GM19438 (cell line): Measurements from ENCODE around the gene CCNB3.
"Not testable (repeated sequence)": the region's sequence is repeated elsewhere in the genome, so short reads cannot be mapped to it uniquely, and the experiment has no call there.

ENCODE experiments used
- ATAC-seq: cut with Tn5 transposase; IDR thresholded peaks from one replicate; pipeline ENCODE4 v1.9.1; 2021; ENCODE audit warnings: low read depth; ENCODE audit not compliant: unreplicated experiment

CCNB3 gene, protein sequence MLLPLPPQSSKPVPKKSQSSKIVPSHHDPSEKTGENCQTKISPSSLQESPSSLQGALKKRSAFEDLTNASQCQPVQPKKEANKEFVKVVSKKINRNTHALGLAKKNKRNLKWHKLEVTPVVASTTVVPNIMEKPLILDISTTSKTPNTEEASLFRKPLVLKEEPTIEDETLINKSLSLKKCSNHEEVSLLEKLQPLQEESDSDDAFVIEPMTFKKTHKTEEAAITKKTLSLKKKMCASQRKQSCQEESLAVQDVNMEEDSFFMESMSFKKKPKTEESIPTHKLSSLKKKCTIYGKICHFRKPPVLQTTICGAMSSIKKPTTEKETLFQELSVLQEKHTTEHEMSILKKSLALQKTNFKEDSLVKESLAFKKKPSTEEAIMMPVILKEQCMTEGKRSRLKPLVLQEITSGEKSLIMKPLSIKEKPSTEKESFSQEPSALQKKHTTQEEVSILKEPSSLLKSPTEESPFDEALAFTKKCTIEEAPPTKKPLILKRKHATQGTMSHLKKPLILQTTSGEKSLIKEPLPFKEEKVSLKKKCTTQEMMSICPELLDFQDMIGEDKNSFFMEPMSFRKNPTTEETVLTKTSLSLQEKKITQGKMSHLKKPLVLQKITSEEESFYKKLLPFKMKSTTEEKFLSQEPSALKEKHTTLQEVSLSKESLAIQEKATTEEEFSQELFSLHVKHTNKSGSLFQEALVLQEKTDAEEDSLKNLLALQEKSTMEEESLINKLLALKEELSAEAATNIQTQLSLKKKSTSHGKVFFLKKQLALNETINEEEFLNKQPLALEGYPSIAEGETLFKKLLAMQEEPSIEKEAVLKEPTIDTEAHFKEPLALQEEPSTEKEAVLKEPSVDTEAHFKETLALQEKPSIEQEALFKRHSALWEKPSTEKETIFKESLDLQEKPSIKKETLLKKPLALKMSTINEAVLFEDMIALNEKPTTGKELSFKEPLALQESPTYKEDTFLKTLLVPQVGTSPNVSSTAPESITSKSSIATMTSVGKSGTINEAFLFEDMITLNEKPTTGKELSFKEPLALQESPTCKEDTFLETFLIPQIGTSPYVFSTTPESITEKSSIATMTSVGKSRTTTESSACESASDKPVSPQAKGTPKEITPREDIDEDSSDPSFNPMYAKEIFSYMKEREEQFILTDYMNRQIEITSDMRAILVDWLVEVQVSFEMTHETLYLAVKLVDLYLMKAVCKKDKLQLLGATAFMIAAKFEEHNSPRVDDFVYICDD (N-terminal part only)

DNA sequence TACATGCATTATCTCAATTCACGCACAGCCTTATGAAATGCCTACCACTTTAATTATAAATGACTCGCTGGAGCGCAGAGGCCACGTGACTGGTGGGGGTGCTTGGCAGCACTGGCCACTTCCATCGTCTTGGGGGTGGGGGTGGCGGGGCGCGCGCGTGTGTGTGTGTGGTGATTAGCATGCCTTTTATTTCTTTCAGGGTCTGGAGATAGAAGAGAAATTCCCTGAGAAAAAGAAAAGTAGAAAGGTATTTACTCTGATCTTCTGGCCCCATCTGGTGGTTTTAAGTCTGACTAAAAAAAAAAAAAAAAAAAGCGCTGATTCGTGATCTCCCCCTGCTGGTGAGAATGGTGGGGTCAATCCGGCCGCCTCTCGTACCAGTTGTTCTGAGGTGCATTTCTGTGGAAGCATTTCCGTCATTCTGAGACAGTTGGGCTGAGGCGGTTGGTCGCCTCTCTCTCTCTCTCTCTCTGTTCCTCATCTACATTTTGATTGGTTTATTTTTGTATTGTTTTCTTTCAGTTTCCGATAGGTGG, at the start of gene CCNB3:
TSS of gene CCNB3 (plus strand) at position 402 of the 536 bp plus-strand sequence. CDS start 80,399 bp downstream, outside the sequence.
- ATAC-seq, result peak; percentile 97

DNA sequence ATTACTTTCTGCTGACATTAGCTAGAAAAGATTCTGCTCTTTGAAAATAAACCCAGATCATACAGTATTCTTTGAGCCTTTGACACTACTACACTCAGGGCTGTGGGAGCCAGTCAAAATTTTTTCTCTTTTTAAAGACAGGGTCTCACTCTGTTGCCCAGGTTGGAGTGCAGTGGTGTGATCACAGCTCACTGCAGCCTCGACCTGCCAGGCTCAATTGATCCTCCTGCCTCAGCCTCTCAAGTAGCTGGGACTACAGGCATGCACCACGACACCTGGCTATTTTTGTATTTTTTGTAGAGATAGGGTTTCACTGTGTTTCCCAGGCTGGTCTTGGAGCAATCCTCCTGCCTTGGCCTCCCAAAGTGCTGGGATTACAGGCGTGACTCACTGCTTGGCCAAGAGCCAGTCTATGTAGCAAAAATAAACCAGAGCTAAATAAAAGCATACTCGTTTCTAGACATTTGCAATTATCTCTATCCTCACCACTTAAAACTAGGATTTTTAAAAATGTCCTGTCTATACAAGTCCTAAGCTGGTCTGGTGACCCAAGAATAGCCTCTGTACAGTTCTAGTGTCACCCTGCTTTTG, 46.9 kb upstream of the CCNB3 start:
- ATAC-seq, result no peak

DNA sequence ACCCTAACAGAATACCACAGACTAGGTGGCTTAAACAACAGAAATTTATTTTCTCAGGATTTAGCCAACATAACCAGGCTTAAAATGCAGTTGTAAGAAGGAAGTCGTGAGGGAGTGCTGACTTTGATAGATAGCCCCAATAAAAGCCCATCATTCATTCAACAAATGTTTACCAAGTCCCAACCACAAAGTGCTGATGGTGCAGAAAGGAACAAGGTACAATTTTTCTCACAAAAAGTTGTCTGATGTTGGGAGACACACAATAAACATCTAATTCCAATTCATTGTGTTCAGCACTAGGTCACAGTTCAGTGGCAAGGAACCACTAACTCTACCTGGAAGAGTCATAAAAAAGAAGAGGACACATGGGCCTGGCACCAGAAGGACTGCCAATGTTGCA, 46.0 kb upstream of the CCNB3 start:
- ATAC-seq, result no peak

DNA sequence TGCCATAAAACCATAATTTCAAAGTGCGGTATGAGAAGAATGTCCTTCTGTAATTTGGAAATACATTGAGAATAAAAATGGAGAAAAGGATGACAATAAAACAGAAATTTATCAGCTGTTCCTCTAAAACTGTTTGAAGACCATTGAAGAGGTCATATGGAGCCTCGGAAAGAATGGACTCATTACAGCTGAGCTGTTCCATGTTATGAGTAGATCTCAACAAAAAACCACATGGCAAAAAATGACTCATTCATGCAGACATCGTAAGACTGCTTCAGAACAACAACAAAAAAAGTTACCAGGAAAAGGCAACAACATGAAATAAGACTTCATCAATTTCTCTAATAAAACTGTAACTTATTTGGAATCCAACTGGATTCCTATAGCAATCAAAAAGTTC, 43.4 kb upstream of the CCNB3 start:
- ATAC-seq, result no peak

DNA sequence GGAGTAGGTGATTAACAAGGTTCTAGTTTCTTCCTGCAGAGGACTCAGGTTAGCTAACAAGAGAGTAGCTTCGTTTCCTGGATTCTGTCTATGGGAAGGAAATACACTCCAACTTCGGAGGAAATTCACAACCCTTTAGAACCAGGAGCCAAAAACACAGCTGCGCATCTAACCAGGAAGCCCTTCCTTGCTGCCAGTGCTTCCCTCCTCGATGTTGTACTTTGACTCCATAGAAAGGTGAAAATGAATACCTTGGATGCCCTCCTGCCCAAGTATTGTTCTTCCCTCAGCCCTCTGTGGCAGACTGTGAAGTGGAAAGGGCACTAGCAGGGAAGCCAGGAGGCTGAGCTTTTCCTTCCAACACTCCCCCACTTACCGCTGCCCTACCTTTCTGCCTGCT, 38.8 kb upstream of the CCNB3 start:
- ATAC-seq, result no peak

DNA sequence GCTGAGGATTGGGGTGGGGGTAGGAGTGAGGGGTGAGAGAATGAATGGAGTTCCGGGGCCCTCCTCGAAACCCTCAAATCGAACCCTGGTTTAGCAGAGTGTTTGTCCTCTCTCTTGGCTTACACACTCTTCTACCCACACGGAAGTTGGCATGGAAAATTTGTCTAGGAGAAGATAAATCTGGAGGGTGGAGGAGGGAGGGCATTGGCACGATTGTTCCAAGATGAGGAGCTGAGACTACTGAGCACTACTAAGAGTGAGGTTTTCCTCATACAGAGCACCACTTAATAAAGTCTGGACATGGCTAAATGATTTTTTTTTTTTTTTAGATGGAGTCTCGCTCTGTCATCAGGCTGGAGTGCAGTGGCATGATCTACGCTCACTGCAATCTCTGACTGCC, 37.2 kb upstream of the CCNB3 start:
- ATAC-seq, result no peak

DNA sequence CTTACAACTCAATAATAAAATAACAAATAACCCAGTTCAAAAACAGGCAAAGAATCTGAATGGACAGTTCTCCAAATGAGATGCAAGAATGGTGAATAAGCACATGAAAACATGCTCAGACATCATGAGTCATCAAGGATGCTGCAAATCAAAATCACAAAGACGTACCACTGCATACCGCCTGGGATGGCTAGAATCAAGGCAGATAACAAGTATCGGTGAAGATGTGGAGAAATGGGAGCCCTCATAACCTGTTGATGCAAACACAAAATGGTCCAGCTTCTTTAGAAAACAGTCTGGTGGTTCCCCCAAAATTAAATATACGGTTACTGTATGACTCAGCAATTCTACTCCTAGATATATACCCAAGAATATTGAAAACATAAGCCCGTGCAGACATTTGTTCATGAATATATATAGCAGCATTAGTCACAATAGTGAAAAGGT, 36.3 kb upstream of the CCNB3 start:
- no peak for ATAC-seq

DNA sequence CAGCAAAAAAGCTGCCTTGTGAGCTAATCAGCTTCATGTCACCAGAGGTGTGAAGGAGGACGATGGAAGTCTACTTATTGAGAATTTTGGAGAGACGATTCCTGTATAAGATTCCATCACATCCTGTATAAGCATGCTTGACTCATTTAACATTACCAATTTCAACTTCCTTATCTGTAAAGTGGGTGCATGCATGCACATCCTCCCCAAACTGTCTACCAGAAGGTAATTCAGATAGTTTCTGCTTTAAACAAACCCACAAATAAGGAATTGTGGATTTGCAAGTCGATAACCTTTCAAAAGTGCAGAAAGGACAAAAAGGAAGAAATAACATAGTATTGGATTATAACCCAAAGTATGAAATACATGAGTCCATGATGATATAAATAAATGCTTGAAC, 34.8 kb upstream of the CCNB3 start:
- ATAC-seq, result no peak

DNA sequence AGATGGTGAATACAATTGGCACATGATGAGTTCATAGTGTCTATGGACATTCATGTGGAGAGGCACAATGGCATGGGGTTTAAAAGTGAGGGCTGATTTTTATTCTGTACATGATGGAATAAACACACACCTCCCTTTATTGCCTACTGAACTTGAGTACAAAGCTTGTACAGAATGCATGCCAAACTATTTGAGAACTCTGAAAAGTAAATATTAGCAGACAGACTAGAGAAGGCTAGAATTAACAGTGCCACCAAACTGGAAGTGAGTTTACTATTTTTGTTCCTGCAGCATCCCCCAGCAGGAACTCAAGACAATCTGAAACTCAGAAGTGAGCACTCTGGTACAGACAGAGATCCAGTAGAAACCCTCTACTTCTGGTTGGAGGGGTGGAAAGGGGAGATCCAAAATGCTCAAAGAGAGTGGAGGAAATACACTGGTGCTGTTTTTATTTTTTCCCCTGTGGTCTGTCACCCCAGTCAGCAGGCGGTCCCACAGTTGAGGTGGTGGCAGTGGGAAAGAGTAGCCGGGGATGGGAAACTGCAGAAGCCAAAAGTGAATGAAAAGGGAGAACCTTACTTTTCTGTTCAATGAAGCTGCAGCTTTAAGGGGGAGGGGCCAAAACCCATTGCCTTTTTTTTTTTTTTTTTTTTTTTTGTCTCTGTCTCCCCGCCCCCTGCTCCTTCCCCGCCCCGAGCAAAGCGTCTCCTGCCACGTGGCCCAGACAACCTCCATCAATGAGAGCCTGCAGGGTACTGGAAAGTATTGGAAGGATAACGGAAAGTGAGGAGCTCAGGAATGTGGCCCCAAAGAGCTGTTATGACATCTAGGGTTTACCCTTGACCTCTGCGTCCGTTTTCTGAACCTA, 24.3 kb upstream of the CCNB3 start:
- ATAC-seq, result no peak

DNA sequence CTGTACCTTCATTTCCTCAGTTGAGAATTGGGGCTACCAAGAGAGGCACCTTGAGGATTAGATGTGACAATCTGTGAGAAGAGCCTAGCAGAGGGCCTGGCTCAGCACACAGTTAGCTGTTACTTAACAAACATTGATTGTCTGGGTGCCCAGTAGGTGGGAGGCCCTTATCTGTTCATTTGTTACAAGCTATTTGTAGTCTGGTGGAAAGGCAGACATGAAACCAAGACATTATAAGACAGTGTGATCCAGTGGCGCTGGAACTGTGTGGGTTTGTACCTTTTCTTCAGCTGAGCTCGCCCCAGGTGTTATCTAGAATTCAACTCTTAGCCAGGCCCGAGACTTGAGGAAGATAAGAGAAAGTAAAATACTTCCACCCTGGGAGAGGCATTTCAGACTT, 20.7 kb upstream of the CCNB3 start:
- no peak for ATAC-seq

DNA sequence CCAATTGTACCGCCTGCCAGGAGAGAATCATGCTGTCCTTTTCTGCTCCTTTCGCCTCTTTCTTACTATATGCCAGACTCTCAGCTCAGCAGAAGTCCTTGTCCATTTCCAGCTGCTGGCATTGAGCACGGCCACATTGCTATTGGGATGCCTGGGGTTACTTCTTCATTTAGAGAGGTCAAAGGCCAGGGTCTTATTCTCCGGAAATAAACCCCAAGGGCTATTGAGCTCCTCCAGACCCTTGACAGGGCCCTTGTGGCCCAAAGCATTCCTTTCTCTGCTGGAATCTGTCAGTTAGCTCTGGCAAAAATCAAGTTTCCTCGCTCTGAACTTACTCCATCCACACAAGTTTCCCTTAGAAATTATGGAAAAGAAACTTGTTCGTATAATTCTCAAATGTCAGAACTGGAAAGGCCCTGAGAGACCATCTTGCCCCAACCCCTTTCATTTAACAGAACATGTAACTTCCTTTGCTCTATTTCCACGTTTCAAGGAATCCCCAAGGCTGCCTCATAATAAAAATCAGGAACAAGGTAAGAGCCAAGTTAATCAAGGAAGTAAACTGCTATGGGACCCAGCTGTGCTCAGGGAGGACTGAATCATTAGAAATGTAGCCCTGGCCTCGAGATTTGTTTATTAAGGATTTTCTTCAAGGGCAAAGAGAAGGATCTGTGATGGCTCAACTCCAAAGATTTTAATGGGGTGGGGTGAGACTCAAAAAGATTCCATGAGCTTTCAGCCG, 15.5 kb upstream of the CCNB3 start:
- ATAC-seq, result no peak

DNA sequence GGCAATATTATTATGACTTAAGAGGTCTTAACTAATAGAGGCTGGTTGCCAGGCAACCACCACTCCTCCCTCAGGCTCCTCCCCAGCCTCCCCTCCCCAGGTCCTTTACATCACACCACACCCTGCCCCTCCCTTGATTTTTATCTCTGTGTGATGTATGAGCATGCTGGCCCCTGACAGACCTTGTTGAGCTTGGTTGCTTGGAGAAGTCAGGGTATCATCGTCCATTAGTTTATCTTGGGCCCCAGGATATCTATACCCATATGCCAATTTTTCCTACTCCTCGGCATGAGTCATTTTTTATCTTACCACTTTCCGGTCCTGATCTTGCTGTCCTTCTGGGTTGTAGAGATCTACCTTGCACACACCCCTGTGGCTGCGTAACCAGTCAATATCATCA, 6.2 kb upstream of the CCNB3 start:
- no peak for ATAC-seq

DNA sequence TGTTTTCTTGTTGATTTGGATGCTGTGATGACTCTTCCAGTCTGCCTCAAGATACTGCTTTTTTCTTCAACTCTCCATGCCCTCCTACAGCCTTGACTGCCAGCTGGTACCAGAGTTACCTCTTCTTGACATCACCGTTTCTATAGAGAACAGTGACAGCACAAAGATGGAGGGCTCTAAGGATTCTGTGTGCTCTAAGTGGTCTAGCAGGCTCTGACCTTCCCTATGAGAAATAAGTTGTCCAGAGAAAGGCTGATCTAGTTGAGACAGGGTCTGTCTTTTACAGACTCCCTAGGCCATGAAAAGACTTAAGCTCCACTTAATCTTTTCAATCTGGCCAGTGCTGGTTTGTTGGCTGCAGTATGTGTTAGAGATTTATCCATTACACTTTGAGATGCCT, 3.7 kb upstream of the CCNB3 start, which contains the start of gene AKAP4:
TSS of gene AKAP4 (minus strand) at position 101 of the 400 bp plus-strand sequence. CDS start 118 bp downstream, outside the sequence.
- ATAC-seq, result no peak

DNA sequence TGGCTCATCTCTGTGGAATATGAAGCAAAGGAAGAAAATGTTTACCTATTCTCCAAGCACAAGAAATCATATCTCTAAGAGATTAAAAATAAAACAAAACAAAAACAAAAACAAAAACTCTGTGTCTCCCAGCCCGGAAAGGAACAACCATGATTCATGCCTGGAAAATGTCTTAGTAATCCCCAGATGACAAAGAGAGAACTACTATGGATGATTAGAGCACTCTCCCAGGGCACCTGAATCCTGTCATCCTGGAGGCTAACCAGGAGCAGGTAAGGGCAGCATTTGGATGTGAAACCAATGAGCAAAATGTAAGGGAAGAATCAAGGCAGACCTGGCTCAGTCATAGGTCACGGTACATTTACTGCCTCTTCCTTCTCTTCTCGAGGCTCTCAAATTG, 2.0 kb upstream of the CCNB3 start:
- no peak for ATAC-seq

DNA sequence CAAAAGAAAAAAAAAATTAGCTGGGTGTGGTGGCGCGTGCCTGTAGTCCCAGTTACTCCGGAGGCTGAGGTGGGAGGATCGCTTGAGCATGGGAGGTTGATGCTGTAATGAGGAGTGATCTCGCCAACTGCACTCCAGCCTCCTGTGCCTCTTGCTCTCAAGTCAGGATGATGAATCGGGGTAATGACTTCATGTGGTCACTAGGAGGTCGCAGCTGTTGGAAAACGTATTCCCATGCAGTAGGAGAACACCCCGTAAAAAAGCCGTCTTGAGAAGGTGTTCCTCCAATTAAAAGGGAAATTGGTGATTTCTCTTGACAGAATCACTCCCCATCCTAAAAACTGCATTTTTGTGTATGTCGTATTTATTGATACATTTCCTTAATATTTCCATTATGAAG, 2.2 kb downstream of the CCNB3 start:
- ATAC-seq, result no peak

DNA sequence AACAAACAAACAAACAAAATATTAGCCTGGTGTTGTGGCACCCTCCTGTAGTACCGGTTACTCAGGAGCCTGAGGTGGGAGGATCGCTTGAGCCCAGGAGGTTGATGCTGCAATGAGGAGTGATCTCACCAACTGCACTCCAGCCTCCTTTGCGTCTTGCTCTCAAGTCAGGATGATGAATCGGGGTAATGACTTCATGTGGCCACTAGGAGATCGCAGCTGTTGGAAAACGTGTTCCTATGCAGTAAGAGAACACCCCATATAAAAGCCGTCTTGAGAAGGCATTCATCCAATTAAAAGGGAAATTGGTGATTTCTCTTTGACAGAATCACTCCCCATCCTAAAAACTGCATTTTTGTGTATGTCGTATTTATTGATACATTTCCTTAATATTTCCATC, 6.9 kb downstream of the CCNB3 start:
- no peak for ATAC-seq

DNA sequence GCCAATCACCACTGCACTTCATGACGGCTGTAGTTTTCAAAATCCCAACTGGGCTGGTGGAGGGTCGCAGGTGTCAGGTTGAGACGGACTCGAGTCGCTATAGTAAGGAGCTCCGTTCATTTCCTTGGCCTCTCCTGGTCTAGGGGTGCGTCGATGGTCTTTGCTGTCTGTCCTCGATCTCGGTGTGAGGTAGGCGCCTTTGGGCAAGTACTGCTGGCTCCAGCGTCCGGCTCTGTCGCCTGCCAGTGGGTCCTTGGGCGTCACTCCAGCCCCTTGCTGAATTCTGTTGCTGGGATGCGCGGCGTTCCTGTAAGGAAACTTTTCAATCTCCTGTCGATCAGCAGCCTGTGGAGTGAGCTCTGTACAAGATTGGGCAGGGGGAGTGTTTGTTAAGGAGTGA, 76.7 kb downstream of the CCNB3 start:
- no peak for ATAC-seq

DNA sequence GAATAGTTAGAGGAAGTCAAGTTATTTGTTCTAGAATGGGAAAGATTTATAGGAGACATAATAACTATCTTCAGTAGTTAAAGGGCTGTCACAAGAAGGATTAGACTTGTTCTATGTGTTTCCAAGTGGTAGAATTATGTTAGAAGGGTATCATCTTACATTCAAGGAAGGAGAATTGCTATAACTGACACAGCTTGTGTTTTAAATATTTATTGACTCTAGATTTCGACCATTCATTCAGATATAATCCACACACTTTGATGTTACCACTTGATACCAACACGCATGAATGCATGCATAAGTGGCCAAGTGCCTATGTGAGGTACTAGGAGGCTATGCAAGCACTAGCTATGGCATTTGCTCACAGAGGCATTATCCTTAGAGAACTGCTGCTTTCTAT, 122.7 kb downstream of the CCNB3 start:
- no peak for ATAC-seq

DNA sequence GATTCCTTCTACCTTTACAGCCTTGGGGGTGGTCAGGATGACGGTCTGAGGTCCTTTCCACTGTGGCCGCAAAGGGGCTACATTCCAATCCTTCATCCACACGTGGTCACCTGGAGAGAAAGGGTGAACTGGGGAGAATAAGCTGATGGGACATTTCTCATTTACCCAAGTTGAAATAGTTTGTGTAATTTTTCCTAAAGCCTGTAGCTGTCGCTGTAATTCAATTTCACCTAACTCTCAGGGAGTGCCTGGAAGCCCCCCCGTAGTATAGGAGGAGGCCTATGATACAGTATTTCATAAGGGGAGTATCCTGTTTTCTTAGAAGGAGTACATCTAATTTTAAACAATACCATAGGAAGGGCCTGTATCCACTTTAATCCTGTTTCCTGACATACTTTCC, 128.1 kb downstream of the CCNB3 start:
- not testable (repeated sequence) for ATAC-seq
